Kidney capillary endothelial cell (primary cell): Measurements from ENCODE around the gene NHSL2.

Experiments used
- DNase-seq: peaks from one replicate; pipeline ENCODE4 v3.0.0-alpha.2; 2018; ENCODE audit warnings: low spot score

NHSL2 gene

GRCh38 chrX:72180539-72180938 is 269.9 kb downstream of the NHSL2 start:
- no peak for DNase-seq

- peak; percentile 90 for DNase-seq
Observed at GRCh38 chrX:72181178-72182125, 270.8 kb downstream of the NHSL2 start, which contains the start of gene PIN4. Gene PIN4, plus strand, starts transcription at chrX:72181757. Its CDS starts 29 bp downstream, at chrX:72181786.

- DNase-seq, result no peak
Observed at GRCh38 chrX:72182924-72183323, 272.3 kb downstream of the NHSL2 start.

GRCh38 chrX:72201836-72202536 is 291.3 kb downstream of the NHSL2 start:
- DNase-seq, result peak; percentile 44
